Mucosa of gallbladder (tissue), 1 donor: ENCODE data around the gene ZAR1. TPM values are rescaled to one million over a fixed set of nuclear protein-coding genes. Genes with fewer than 3 reads are reported as not detected.

Experiments
- DNase-seq: peaks from one replicate; pipeline ENCODE4 v3.0.0-alpha.2; 2020; ENCODE audit warnings: low spot score
- total RNA-seq: library from RNA; stranded (reverse); gene quantifications from one replicate; pipeline ENCODE4 v1.2.1, GENCODE V29; 2021
- donor health status: DM: no; HTN: no; CAD: no.

The ZAR1 gene
- total RNA-seq, 1 donor from 2014 or later, result not detected

DNA sequence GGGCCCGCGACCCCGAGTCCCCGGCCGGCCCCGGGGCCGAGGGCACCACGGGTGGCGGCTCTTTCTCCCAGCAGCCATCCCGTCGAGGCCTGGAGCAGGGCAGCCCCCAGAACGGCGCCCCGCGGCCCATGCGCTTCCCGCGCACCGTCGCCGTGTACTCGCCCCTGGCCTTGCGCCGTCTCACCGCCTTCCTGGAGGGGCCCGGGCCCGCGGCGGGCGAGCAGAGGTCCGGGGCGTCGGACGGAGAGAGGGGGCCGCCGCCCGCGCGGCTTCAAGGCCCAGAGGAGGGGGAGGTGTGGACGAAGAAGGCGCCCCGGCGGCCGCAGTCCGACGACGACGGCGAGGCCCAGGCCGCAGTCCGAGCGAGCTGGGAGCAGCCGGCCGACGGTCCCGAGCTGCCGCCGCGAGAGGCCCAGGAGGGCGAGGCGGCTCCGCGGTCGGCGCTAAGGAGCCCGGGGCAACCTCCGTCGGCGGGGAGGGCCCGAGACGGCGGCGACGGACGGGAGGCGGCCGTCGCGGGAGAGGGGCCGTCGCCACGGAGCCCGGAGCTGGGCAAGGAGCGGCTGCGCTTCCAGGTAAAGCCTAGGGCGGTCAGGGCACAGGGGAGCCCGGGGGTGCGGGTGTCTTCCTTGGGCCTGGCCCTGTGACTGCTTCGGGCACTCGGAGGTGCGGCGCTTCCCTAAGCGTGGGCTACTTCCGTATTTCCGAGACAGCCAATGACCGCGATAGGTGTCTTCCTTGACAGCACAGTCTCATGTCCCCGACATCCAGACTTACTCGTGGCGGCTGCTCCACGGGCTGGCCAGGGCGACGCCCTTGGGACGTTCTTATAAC is 845 bp downstream of the ZAR1 start:
- no peak for DNase-seq

DNA sequence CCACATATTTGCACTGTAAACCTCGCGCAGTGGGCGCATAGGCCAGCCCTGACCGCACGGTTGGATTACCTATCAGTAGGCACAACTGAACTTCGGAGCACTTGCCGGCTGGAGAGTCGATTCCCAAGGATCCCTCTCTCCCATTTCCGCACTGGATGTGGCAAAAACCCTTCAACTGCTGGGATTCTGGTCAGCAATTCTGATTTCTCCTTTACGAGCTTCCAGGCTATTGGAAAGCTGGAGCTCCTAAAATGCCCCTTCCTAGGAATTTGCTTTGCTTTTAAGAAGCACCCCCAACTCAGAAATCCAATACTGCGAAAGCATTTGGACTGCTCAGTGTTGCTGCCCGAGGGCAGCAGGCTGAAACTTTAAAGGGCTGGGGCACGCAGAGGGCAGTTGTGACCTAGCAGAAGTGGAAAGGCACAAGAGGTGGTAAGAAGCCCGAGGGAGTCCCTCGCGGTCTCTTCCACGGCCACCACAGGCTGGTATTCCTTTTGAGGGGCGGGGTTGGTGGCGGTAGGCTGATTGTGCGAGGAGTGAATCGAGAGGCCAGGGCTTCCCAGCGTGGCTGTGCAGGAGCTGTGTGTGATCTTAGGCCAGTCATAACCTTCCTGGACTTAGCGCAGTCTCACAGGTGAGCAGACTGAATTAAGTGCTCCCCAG is 1.6 kb downstream of the ZAR1 start:
- no peak for DNase-seq

GRCh38 chr4:48493452-48494100 is 3.5 kb downstream of the ZAR1 start:
- no peak for DNase-seq

DNA sequence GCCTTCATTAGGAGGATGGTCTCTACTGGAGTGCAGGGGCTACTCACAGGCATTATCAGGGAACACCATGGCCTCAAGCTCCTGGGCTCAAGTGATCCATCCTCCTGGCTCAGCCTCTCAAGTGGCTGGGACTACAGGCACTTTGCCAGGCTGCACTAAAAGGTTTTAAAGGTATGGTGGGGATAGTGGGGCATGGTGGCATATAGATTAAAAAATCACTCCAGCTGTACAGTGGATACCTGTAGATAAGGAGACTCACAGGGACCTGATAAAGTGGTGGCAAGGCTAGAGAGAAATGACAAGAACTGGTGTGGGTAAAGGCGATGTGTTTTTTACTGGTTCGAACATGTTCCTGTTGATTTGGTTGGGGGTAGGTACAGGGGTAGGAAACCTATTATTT is 5.9 kb downstream of the ZAR1 start:
- no peak for DNase-seq

- DNase-seq, result no peak
Observed at GRCh38 chr4:48498895-48499294, 8.8 kb downstream of the ZAR1 start.

GRCh38 chr4:48499551-48500066 is 9.6 kb downstream of the ZAR1 start:
- DNase-seq, result no peak

DNA sequence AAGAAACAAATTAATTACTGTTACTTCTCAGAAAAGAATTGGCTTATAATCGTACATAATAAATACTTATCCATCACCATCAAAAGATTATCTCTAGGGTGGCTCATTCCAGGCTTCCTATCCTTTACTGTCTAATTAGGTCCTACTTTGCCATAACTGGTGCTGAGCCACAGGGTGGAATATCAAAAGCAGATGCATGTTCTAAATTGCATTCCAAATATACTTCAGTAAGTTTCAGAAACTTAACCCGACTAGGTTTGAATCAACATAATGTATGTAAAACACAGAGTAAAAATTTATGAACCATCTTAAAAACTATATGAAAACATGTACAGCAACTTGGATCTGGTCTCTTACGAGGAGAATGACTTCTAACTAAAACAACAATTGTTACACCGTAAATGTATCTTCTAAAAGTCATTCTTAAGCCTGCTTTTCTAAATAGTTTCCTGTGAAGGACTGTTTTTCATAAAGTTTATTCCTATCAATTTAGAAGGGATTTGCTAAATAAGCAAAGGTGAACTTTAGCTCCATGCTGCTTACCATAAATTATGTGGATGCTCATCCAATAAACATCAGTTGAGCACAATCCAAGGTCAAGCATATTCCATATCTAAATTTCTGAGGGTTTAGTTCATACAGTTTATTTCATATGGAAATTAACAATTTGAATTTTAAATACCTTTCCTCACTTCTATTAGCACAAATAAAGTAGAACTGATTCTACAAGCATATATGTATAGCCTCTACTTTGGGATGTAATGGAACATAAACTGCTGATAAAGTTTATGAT is 13.4 kb downstream of the ZAR1 start:
- no peak for DNase-seq

DNA sequence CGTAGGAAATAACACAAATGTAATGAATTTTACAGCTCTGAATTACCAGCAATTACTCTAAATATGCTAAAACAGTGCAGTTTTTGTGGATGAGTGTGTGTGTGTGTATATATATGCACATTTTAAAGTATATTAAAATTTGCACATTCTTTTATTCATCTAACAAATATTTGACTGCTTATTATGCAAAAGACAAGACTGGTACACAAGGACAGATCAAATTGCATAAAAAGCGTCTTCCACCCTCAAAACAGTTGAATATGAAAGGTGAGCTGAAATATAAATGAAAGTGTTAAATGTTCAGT is 13.9 kb downstream of the ZAR1 start:
- DNase-seq, result no peak

DNA sequence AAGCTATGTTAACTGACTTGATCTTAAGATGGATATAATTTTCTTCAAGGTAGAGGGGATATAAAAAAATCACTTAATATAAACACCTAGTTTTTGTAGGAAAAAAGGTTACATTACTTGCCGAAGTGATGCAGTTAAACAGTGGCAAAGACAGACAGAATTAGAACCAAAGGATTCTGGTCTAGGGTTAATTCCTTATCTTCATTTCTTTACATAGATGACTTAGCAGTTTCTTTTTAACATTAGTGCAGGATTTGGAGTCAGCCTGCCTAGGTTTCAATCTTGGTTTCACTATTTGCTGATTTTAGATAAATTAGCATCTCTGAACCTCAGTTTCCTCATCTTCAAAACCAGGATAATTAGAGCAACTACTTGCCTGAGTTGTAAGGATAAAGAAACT is 14.3 kb downstream of the ZAR1 start:
- no peak for DNase-seq

DNA sequence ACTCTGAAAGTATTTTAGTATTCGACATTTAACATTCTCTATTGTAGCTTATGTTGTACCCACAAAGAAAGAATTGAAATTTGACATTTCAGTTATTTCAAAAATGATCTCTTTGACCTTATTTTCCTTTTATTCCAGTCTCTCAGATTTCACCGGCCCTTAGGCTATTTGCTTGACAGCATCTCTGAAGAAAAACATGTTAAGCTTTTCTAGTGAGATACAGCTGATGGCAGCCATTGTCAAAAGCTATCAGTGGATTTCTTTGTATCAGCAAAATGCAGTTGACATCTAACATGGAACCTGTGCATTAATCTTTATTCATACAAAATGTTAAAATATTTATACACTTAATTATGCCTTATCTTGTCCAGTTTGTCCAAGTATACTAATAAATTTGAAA is 16.7 kb downstream of the ZAR1 start:
- DNase-seq, result no peak

- no peak for DNase-seq
Observed at GRCh38 chr4:48509543-48509942, 19.5 kb downstream of the ZAR1 start.

DNA sequence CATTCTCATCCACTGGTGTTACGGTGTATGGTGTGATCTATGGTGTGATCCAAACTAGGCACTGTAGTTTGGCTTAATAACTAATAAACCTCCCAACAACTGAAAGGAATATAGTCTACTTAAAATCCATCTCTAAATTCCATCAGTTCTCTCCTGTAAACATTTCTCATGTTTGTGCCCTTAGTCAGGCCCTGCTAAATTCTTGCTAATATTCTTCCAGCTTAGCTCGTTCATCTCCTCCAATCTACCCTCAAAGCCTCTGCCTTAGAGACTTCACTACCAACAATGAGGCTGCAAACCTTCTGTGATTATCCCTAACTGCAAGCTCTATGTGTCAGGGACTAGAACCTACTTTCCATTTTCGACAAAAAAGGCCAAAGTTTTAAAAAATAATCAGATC is 28.1 kb downstream of the ZAR1 start:
- DNase-seq, result no peak

- no peak for DNase-seq
Observed at GRCh38 chr4:48526406-48526805, 36.4 kb downstream of the ZAR1 start.

DNA sequence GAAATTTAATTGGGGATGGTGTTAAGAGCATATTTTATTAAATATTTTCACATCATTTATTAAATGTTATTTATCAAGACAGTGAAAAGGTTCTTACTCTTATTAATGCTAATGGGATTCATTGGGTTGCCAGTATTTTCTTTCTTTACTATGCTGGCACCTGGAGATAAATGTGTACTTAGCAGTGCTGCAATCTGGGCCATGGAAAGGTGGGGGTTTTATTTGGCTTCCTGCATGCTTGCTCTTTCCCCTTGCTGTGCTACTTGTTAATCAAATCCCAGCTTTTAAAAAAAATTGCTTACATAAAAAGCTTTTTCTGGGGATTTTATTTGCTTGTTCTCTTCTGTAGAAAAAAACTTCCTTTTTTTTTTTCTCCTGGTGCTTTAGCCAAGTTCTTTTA is 48.3 kb downstream of the ZAR1 start:
- DNase-seq, result no peak

GRCh38 chr4:48539597-48539996 is 49.5 kb downstream of the ZAR1 start:
- DNase-seq, result no peak

GRCh38 chr4:48542888-48543287 is 52.8 kb downstream of the ZAR1 start:
- DNase-seq, result no peak

GRCh38 chr4:48543796-48544195 is 53.7 kb downstream of the ZAR1 start:
- no peak for DNase-seq

Other genes starting within 250 kb of the ZAR1 start
- 3.8 TPM for gene TEC, start 220.4 kb upstream of the ZAR1 start, total RNA-seq
- 91.4 TPM for gene SLAIN2, start 148.7 kb upstream of the ZAR1 start, total RNA-seq
- 0.43 TPM for gene SLC10A4, start 6.9 kb upstream of the ZAR1 start, total RNA-seq